HG02938 (cell line): ENCODE results near the gene ERF.

Experiments
- ATAC-seq: cut with Tn5 transposase; IDR thresholded peaks from one replicate; pipeline ENCODE4 v1.9.1; 2021; ENCODE audit warnings: mild to moderate bottlenecking, moderate library complexity; ENCODE audit not compliant: unreplicated experiment

ERF gene

GRCh38 chr19:42242512-42243409 is 12.2 kb downstream of the ERF start, which contains the start of gene GSK3A:
Gene GSK3A, minus strand, starts transcription at chr19:42242602. Its CDS starts 137 bp downstream, at chr19:42242465.
- ATAC-seq = peak; percentile 61

GRCh38 chr19:42242069-42242511 is 12.8 kb downstream of the ERF start:
- no peak for ATAC-seq

GRCh38 chr19:42241279-42241678 is 13.6 kb downstream of the ERF start:
- ATAC-seq = no peak

- no peak for ATAC-seq
Observed at GRCh38 chr19:42239544-42240220, 15.2 kb downstream of the ERF start.

- no peak for ATAC-seq
Observed at GRCh38 chr19:42235181-42235580, 19.7 kb downstream of the ERF start.

- no peak for ATAC-seq
Observed at GRCh38 chr19:42234364-42234763, 20.6 kb downstream of the ERF start.

- ATAC-seq = no peak
Observed at GRCh38 chr19:42233678-42234292, 21.1 kb downstream of the ERF start.

- no peak for ATAC-seq
Observed at GRCh38 chr19:42233106-42233505, 21.8 kb downstream of the ERF start.

- ATAC-seq = no peak
Observed at GRCh38 chr19:42232435-42232834, 22.5 kb downstream of the ERF start.

- no peak for ATAC-seq
Observed at GRCh38 chr19:42230571-42230970, 24.4 kb downstream of the ERF start.

- ATAC-seq = no peak
Observed at GRCh38 chr19:42229855-42230351, 25.0 kb downstream of the ERF start.

GRCh38 chr19:42229301-42229854 is 25.6 kb downstream of the ERF start:
- ATAC-seq = no peak

- no peak for ATAC-seq
Observed at GRCh38 chr19:42228641-42229040, 26.3 kb downstream of the ERF start.

- no peak for ATAC-seq
Observed at GRCh38 chr19:42226886-42227285, 28.0 kb downstream of the ERF start.

- no peak for ATAC-seq
Observed at GRCh38 chr19:42225718-42226292, 29.1 kb downstream of the ERF start.

GRCh38 chr19:42224940-42225717 is 29.8 kb downstream of the ERF start:
- ATAC-seq = no peak

- no peak for ATAC-seq
Observed at GRCh38 chr19:42220751-42221097, 34.2 kb downstream of the ERF start.

GRCh38 chr19:42219812-42220750 is 34.8 kb downstream of the ERF start, which contains the start of gene ZNF526:
Gene ZNF526, plus strand, starts transcription at chr19:42220312. Its CDS starts 4,092 bp downstream, at chr19:42224404.
- ATAC-seq = peak; percentile 74
